ENCODE measurements around the gene FLNC.

The FLNC gene

DNA sequence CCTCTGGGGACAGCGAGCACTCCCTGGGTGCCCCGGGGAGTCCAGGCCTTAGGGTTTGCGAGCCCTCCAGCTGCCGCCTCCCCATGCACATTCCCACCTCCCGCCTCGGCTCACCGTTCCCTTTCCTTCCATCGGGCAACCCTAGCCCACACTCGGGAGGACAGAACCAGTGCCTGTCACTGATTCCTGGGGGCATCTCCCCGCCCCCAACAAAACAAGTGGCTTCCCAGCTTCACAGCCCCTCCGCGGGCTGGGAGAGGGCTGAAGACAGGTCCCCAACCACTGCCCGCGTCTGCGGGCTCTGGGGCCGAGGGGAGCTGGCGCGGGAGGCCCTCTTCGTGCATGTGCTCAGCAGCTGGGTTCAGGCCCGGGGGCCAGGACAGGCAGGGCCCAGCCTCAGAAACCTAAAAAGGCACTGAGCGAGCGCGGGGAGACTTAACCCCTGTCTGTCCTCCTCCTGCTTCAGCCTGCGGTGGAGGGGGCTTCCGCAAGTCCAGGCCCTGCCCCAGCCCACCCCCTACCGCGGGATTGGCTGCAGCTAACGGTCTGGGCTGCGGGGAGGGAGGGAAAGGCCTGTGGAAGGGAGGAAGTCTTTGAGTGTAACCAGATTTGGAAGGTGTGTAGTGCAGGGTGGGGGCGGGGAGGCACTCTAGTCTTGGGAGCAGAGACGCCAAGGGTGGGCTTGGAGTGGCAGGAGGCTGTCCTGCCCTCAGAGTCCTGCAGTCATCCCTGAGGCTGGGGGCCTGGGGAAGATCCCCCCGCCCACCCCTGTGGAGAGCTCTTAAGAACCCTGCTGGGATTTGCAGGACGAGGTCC, 1.2 kb downstream of the FLNC start:
- in situ Hi-C loops (cut with HindIII; ENCODE audit: low sequenced_read_pairs): no loop called here

DNA sequence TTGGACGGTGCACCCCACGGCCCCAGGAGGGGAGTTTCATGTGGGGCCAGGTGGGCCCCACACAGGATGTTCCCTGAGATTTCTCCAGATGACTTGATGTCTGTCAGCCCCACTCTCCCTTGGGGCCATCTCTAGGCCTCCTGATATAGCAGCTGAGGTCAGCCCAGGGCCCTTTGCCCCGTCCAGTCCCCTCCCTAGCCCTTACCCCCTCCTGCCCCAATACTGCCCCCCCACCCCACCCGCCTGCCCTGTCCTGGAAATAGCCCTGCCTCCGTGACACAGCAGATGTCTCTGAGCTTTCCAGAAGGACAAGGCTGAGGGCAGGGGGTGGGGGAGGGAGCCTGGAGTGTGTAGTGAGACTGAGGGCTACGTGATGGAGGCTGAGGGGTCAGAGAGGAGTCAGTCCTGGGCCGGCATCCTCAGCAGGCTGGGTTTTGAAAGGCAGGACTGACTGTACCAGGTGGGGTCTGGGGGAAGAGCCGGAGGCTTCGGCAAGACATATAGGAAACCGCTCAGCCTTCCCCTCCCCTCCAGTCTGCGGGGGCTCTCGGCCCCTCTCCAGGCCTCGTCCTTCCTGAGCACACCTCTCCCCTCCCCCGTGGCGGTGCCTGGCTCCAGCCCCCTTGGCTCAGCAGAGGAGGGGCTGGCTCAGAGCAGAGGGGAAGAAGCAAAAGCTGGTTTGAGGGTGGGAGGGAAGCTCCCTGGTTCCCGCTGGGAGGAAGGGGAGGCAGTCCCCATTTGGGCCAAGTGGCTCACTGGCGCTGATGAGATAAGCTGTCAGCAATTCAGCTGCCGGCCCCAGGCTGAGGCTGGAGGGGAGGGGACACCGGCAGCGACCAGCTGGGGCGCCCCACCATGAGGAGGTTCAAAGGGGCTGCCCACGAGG, 2.0 kb downstream of the FLNC start:
- in situ Hi-C loops (cut with HindIII; ENCODE audit: low sequenced_read_pairs): no loop called here

DNA sequence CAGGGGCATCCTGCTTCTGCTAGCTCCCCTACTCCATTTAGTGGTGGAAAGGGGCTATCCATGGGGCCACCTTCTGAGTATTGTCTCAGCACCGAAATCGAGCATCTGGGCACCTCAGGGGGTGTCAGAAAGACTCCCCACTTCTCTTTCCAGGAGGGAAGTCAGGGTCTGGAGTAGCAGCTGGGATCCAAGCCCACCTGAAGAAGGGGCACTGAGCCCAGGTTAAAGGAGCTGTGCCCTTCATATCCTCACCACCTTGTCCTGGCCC, 2.6 kb downstream of the FLNC start:
- in situ Hi-C loops (cut with HindIII; ENCODE audit: low sequenced_read_pairs): no loop called here

DNA sequence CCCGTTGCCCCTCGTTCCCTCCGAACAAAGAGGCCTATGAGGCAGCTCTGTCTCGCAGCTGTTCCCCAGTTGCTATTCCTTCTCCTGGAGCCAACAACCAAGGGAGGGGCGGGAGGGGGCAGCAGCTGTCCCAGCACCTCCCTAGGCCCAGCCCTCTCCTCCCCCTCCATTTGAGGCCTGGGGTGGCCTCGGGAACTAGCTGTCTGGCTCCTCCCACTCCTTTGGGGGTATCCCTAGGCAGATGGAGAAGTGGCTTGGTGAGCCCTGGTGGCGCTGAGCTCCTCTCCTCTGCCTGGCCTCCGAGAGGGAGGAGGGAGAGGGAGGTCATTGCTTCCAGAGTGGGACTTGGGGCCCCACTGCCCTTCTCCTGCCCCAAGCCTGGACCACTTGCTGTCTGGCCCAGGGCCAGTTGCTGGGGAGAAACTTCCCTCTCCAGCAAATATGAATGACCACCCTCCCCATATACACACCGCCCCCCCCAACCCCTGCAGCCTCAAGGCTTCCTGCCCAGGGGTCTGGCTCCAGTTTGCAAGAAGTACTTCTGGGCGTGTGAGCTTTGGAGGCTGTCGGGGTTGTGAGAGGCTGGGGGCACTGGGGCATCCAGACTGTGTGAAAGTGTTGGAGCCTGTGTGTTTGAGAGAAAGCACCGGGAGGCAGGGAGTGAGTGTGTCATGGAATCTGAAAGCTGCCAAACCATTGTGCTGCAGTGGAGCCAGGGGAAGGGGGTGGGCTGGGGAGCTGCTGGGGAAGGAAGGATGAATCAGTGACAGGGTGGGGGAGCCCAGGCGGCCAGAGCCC, 3.1 kb downstream of the FLNC start:
- in situ Hi-C loops (cut with HindIII; ENCODE audit: low sequenced_read_pairs): no loop called here

DNA sequence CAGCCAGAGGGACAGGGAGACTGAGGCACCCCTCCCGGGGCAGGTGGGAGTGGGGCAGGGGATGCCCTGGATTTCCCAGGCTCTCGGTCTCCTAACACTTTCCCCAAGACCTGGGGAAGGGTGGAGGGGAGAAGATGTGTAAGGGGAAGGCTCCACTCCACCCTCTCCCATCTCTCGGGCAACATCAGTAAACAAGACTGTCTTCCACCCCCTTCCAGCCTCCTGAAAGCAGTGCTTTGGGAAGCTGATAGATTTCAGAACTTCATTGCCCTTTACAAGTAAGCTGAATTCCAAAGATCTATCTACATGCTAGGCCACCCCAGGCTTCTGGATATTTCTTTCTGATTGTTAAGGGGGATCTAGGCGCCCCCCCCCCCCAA, 3.7 kb downstream of the FLNC start:
- in situ Hi-C loops (cut with HindIII; ENCODE audit: low sequenced_read_pairs): no loop called here

DNA sequence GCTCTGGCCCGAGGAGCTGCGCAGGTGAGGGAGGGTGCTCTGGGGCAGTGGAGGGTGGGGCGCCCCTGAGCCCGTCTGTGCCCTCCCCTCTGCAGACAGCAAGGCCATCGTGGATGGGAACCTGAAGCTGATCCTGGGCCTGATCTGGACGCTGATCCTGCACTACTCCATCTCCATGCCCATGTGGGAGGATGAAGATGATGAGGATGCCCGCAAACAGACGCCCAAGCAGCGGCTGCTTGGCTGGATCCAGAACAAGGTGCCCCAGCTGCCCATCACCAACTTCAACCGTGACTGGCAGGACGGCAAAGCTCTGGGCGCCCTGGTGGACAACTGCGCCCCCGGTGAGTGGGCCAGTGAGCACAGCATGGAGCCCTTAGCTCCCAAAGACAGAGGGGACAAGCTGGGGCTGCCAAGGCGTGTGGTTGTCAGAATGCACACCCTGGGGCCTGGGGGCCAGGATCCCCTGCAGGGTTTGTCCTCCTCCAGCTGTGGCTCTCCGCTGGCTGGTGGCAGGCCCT, 5.1 kb downstream of the FLNC start:
- in situ Hi-C loops (cut with HindIII; ENCODE audit: low sequenced_read_pairs): no loop called here

DNA sequence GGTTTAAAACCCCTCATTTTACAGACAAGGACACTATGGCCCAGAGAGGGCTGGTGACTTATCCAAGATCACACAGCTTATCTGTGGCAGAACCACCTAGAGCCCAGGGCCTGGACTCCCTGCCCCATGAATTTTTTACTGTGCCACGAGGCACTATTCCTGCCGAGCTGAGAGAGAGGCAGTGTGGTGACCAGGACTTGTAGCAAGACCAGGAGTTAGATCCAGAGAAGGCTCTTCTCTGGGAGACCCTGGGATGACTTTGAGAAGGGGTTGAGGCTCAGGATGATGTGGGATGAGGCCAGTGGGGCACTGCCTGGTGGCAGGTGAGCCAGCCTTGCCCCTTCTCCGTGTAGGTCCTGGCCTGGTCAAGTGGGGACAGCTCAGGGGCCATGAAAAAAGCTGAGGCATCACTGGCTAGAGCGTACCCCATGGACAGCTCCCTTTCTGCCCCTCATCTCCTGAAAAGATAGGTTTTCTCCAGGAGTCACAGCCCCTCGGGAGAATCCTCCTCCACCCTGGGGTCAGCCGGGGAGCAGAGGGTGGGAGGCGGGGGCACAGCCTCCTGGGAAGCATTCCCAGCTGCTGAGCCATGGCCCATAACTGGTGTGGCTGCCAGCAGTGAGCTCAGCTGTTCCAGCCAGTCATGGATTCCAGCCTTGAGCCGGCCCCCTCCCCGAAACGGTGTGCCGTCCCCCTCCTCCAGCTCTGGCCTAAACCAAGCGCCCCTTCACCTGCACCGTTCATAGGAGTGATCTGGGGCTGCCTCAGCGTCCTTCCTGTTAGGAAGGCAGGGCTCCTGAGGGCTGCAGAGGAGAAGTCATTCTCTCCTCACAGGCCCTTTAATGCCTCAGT, 5.8 kb downstream of the FLNC start:
- in situ Hi-C loops (cut with HindIII; ENCODE audit: low sequenced_read_pairs): no loop called here

DNA sequence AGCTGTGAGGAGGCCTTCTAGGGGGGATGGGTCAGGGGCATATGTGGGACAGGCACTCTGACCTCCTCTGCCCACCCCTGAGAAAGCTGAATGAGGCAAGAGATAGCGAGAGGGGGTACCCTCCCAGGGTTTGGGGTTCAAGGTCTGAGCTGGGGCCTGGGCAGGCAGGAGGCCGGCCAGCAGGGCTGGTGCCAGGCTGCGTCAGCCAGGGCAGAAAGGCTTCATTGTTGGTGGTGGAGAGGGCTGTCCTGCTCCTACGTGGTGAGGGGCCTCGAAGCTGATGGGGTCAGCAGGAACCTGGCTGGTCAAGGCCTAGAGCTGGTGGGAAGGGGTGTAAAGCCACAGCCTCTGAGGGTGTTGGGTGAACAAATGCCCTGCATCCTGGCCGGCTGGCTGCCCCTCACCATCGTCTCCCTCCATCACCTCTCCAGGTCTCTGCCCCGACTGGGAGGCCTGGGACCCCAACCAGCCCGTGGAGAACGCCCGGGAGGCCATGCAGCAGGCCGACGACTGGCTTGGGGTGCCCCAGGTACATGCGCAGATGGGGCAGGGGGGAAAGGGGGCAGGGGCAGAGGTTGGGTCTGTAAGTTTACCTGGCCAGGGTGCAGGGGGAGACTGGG, 6.6 kb downstream of the FLNC start:
- in situ Hi-C loops (cut with HindIII; ENCODE audit: low sequenced_read_pairs): no loop called here

DNA sequence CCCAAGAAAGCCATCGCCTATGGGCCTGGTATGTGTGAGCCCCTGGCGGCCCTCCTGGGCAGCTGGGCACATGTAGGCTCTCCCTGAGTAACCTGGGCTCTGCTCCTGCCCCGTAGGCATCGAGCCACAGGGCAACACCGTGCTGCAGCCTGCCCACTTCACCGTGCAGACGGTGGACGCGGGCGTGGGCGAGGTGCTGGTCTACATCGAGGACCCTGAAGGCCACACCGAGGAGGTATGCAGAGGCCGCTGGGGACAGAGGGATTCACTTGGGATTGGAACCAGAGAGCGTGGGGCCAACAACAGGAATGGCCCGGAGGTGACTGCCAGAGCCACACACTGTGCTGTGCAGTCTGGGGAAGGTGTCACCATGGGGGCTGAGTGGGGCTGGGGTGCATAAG, 7.3 kb downstream of the FLNC start:
- in situ Hi-C loops (cut with HindIII; ENCODE audit: low sequenced_read_pairs): no loop called here

DNA sequence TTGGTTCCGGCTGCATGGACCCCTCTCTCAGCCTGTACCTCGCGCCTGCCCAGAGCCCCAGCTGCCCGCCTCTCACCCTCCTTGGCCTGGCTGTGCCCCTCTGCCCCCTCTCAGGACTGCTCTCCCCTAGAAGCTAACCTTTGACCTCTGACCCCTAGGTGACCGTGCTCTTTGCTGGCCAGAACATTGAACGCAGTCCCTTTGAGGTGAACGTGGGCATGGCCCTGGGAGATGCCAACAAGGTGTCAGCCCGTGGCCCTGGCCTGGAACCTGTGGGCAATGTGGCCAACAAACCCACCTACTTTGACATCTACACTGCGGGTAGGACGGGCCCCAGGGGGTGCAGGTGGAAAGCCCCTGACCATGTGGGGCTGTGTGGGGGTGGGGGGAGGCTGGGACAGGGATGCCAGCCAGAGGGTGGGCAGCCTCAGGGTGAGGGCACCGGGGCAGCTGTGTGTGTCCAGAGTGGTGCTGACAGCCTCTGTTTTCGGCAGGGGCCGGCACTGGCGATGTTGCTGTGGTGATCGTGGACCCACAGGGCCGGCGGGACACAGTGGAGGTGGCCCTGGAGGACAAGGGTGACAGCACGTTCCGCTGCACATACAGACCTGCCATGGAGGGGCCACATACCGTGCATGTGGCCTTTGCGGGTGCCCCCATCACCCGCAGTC, 8.0 kb downstream of the FLNC start:
- in situ Hi-C loops (cut with HindIII; ENCODE audit: low sequenced_read_pairs): no loop called here

DNA sequence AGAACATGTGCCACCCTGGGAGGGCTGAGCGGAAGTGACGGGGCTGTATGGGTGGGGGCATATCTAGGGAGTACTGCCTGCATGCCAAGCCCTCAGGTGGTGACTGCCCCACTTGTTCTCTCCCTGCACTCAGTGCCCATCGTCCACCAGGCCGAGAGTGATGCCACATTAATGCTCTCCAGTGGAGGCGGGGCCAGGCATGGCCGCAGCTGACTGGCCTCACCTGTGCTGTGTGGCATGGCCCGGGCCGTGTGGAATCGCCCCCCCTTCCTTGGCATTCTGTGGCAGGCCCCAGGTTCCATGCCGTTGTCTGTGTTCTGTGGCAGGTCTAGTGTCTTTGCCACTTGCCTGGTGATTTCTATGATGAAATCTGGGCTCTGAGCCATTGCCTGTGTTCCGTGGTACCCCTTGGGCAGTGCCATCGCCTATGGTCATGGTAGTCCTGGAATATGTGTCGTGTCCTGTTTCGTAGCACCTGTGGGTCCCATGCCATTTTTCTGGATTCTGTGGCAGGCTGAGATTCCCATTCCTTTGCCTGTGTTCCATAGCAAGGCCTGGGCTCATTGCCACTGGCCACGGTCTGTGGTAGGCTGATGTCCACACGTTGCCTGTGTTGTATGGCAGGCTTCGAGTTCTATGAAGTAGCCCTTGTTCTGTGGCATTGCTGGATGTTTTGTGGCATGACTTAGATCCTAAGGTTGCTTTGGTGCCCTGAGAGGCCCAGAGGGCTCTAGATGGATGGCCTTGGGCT, 8.9 kb downstream of the FLNC start:
- in situ Hi-C loops (cut with HindIII; ENCODE audit: low sequenced_read_pairs): no loop called here

DNA sequence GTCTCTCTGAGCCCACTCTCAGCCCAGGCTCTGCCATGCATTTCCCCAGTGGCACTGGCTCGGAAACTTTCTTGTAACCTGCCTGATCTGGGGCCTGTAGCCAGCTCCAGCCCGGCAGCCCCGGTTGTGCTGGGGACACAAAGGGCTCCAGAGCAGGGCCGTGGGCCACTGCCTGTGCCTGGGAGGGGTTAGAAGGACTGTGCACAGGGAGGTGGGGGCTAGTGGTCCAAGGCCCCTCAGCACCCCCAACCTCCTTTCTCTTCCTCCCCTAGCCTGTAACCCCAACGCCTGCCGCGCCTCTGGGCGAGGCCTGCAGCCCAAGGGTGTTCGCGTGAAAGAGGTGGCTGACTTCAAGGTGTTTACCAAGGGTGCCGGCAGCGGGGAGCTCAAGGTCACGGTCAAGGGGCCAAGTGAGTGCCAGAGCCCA, 9.6 kb downstream of the FLNC start:
- in situ Hi-C loops (cut with HindIII; ENCODE audit: low sequenced_read_pairs): no loop called here

DNA sequence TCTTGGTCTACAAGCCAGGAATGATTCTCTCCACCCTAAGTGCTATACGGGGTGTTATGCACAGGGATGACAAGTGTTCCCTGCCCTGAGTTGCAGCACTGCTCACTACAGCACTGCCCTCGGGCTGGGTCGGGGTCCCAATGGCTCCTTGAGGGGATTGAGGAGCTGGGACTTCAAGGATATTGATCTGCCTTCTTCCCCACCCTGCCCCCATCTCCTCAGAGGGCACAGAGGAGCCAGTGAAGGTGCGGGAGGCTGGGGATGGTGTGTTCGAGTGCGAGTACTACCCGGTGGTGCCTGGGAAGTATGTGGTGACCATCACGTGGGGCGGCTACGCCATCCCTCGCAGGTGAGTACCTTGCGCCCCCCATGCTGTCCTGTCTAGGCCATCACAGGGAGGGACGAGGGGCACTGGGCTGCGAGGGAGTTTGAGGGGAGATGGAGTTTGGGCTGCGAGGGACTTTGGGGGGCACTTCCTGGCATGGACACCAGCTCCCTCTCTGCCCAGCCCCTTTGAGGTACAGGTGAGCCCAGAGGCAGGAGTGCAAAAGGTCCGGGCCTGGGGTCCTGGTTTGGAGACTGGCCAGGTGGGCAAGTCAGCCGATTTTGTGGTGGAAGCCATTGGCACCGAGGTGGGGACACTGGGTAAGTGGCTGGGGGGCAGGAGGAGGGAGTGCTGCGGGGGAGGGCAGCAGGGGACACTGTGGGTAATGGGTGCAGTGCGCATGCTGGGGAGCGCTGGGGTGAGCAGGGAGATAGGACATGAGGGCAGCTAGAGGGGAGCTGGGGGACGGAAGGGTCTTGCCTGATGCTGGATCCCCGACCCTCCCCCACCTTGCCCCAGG, 10.3 kb downstream of the FLNC start:
- in situ Hi-C loops (cut with HindIII; ENCODE audit: low sequenced_read_pairs): no loop called here

DNA sequence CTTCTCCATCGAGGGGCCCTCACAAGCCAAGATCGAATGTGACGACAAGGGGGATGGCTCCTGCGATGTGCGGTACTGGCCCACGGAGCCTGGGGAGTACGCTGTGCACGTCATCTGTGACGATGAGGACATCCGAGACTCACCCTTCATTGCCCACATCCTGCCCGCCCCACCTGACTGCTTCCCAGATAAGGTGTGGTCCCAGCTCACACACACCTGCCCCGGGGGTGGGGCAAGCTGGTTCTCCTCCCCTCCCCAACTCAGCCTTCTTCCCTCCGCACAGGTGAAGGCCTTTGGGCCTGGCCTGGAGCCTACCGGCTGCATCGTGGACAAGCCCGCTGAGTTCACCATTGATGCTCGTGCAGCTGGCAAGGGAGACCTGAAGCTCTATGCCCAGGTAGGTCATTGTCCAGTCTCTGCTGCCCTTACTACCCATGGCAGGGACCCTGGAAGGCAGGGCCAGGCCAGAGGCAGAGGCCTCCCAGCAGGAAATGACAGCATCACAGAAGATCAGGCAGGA, 11.0 kb downstream of the FLNC start:
- in situ Hi-C loops (cut with HindIII; ENCODE audit: low sequenced_read_pairs): no loop called here

DNA sequence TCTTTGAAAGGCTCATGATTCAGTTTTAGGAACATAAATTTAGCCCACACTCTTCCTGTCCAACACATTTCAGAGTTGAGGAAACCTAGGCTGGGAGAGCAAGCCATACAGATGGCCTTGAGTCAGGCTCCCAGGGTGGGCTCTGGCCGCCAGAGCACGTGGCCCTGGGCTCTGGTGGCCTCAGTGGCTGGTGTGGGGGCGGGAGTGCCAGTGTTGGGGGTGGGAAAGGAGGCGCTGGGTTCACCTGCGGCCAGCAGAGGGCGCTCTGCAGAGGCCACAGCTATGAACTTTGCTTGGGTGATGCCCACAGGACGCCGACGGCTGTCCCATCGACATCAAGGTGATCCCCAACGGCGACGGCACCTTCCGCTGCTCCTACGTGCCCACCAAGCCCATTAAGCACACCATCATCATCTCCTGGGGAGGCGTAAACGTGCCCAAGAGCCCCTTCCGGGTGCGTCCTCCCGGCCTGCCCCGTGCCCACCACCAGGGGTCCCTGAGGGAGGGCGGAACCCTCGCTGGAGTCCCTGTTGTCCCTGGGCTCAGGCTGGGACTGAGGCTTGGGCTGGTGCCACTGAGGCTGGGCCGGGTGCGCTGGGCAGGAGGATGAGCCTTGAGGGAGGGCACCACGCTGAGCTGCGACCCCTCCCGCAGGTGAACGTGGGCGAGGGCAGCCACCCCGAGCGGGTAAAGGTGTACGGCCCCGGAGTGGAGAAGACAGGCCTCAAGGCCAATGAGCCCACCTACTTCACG, 11.9 kb downstream of the FLNC start:
- in situ Hi-C loops (cut with HindIII; ENCODE audit: low sequenced_read_pairs): no loop called here

DNA sequence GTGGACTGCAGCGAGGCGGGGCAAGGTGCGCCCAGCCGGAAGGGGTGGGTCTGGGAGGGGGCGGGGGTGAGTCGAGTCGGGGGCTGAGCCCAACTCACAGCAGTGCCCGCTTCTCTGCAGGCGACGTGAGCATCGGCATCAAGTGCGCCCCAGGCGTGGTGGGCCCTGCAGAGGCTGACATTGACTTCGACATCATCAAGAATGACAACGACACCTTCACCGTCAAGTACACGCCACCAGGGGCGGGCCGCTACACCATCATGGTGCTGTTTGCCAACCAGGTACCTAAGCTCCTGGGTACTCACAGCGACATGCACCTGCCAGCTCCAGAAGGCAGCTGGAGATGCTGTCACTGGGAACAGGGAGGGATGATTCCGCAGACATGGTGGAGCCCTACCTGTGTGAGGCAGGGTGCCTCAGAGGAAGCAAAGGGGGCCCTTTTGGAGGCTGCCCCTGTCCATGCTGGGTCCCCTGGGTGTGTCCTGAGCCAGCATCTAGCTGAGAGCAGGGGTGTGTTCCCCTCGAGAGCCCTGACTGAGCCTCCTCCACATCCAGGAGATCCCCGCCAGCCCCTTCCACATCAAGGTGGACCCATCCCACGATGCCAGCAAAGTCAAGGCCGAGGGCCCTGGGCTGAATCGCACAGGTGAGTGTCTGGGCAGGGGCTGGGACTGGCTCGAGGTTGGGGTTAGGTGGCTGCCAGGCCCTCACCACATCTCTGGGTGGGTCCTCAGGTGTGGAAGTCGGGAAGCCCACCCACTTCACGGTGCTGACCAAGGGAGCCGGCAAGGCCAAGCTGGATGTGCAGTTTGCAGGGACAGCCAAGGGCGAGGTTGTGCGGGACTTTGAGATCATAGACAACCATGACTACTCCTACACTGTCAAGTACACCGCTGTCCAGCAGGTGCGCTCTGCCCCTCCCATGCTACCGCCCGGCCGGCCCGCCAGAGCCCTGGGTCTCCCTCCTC, 12.8 kb downstream of the FLNC start:
- in situ Hi-C loops (cut with HindIII; ENCODE audit: low sequenced_read_pairs): no loop called here

All from DLD1 (cell line).